ENCODE results near the gene CDC42EP2.

CDC42EP2 gene

GRCh38 chr11:65314501-65315203, at the start of gene CDC42EP2:
Gene CDC42EP2 (plus strand): TSS chr11:65314866. CDS start chr11:65320899, 6,033 bp downstream.
- FAIRE-seq: no peak

DNA sequence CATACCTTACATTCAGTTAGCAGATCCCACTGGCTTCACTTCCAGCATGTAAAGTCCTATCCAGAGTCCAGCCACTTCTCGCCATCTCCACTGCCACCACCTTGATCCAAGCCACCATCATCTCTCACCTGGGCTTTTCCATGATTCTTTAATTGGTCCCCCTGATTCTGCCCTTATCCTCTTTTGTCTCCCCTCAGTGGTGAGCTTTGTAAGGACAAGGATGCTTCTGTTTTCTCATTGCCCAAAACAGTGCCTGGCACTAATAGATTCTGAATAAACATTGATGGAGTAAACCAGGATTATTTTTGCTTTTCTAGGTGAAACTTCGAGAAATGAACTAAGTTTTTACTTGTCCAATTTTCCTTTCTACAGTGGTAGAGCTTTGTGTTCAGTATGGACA, 48.5 kb upstream of the CDC42EP2 start:
- no peak for FAIRE-seq

GRCh38 chr11:65274735-65275682, 39.7 kb upstream of the CDC42EP2 start:
- FAIRE-seq: no peak

DNA sequence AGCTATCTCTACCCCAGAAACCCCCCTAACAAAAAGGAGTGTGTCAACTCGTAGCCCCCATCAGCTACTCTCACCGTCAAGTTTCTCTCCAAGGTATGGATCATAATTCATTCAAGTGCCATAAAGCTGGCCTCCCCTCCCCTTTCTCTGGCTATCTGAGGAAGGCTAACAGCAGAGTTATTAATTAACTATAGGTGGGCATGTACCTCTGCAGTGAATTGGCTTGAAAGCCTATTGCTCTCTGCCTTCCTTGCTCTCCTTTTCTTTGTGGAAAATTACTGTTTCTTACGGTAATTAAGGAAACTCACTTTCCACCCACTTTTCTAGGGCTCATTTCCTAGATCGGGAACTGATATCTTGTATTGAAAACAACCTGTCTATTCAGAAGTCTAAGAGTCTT, 38.8 kb upstream of the CDC42EP2 start:
- no peak for FAIRE-seq

DNA sequence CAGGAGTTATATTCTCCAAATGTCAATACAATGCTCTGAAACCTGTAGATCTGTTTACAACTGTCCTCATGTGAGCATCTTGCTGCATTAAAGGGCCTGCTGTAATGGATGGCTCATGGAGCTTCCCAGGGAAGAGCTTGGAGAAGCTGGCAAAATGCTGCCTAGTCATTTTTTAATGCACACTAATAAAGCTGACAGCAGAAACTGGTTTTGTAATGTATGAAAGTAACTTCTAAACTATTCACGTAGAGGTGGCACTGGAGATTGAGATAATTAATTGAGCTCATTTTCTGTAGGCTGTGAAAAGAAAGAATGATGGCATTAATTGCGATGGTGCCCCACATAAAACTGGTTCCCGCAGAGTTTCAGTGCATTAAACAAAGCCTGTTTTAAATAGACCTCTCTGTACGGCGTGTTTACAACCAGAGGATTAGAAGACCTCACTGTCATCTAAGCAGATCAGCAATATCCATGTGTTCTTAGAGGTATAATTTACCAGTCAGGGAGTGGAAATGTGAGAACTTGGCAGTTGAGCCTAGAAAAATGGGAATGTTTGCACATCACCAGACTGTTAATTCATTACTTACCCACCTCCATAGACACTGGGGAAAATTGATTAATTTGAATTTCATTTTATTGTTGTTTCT, 36.9 kb upstream of the CDC42EP2 start:
- no peak for FAIRE-seq

DNA sequence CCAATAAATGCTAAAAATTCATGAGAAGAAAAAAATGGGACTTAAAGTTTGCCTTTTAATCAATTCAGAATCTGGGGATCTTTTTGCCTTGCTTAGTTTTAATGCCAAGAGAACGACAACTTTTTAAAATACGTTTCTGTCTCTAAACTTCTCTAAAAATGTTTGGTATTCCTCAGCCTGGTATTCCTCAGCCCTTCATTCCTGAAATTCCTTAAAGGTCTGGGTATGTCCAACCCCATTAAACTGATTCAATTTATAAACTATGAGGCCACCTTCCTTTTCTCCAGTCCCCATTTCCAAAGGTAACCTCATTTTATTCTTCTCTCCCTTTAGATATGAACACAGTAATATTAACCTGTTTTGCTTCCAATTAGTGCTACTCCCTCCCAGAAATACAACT, 36.3 kb upstream of the CDC42EP2 start:
- no peak for FAIRE-seq

- no peak for FAIRE-seq
These were observed 35.4 kb upstream of the CDC42EP2 start for GRCh38 chr11:65279279-65279678.

DNA sequence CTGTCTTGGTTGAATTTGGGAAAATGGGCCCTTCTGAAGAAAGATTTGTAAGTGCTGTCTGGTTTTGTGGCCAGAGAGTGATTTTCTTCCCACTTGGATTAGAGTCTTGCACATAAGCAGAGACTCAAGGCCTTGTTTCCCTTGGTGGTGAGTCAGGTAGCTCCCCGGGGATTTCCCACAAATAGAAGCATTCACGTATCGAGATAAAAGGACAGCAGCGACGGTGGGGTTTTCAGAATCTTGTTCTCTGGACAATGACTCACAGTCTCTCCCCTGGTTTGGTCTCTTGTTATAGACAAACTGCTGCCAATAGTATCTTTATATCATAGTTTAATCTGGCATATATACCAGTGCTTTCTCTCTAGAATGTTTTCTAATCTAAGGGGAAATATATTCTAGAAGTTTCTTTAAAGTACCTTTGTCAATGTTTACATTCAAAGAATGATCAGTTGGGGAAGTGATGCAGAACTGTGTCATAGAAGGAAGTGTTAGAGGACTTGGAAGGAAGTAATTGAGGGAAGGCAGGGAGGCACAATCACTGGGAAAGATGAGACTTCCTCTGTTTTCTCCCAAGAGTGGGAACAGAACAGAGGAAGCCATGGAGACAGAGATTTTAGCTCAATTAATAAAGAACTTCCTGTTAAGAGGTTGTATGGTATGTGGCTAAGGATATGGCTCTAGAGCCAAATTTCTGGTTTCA, 34.8 kb upstream of the CDC42EP2 start:
- no peak for FAIRE-seq

- no peak for FAIRE-seq
These were observed 34.0 kb upstream of the CDC42EP2 start for GRCh38 chr11:65280646-65281045.

DNA sequence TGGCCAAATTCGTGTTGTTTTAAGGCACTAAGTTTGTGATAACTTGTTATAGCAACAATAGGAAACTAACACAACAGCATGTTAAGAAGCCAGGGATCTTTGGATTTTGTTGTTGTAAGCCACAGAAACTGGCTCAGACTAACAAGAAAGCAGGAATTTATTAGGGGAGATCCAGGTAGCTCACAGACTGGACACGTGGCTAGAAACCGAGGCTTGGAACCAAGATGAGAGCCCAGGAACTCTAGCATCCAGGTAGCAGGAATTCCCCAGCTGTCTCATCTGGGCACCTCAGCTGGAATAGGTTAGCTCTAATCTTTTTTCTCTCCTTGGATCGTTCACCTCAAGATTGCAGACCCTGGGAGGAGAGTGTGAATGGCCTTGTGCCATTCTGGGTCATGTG, 28.0 kb upstream of the CDC42EP2 start:
- no peak for FAIRE-seq

- no peak for FAIRE-seq
These were observed 27.1 kb upstream of the CDC42EP2 start for GRCh38 chr11:65287601-65288000.

DNA sequence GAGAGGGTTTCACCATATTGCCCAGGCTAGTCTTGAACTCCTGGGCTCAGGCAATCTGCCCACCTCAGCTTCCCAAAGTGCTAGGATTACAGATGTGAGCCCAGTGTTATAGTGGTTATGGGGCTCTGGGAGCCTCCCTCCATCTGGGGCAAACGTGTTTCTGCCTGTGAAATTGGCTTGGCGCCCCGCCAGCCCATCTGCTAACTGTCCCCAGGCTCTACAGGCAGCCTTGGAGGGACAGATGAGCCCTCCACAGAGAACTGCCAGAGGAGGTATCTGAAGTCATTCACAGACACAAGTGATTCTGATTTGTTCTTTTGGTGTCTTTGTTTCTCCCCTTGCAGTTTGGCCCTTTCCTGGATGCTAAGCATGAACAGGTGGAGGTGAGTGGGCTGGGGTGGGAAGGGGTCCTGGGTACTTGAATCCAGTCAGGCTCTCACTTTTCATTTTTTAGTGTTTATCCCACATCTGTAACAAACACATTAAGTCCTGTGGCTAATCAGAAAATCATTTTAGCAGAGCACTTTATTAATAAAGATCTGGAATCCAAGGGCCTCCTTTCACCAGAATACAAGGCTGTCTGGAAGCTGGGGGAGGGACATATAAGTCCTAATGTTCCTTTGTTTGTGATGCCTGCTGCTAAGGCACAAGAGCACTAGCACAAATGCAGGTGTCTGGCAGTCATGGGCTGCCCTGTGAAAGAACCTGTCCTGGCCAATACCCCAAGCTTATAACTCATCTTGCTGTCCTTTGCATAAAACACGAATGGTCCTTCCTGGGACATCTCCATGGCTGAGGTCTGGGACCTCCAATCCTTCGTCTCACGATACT, 25.7 kb upstream of the CDC42EP2 start:
- FAIRE-seq: no peak

DNA sequence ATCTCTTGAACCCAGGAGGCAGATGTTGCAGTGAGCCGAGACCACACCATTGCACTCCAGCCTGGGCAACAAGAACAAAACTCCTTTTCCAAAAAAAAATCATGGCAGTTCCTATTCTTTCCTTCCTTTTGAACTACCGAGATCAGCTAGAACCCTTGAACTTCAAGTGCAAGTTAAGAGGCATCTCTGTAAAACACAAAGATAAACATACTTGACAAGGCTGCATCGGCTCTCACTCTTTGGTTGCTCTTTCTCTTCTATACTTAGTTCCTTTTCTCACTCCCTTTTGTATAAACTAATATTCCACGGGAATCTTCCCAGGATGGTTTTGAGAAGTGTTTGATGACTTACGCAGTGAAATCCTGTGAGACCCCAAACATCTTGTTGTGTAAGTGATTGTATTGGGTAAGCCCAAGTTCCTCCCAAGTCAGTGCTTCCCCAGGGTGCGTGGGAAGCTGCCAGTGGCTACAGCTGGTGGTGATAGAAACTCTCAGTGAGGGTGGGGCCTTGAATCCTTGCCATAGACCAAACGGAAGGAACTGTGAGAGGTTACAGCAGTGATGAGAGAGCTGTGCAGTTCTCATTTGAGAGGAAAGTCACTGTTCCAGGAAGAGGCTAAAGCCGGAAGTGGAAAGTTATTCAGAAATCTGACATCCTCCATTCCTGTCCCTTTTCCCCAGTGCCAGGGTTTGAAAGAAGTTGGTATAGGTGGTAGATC, 24.1 kb upstream of the CDC42EP2 start:
- no peak for FAIRE-seq

DNA sequence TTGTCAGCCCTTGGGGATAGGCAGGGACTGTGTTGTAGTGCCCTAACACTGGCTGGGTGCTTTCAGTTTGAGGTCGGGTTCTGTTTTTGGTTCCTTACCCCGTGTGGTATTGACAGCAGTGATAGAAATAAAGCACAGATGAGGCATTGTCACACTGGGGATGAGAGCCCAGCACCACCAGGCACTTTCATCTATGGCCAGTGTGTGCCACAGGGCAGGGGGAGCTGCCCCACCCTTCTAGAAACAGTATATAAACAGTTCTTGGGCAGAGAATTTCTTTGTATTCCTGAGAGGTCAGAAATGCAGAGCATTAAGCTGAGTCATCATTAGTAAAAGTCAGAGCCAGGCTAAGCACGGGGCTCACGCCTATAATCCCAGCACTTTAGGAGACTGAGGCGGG, 23.1 kb upstream of the CDC42EP2 start:
- FAIRE-seq: no peak

DNA sequence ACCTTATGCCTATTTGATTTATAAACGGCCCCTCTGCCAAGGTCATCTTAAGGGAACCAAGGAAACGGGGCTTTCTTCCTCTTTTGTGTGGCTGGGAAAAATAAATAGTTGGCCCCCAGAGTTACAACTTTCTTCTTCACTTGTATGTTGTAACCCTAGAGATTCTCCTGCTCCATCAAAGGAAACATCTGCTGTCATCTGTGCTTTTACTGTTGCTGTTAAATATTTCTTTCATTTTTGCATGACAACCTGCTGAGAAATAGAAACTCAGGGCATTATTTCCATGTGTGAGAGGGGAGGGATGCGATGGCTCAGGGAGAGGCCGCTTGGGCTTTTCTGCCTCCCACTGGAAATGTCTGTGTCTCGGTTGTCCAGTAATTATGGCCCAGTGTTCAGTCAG, 21.8 kb upstream of the CDC42EP2 start:
- FAIRE-seq: no peak

DNA sequence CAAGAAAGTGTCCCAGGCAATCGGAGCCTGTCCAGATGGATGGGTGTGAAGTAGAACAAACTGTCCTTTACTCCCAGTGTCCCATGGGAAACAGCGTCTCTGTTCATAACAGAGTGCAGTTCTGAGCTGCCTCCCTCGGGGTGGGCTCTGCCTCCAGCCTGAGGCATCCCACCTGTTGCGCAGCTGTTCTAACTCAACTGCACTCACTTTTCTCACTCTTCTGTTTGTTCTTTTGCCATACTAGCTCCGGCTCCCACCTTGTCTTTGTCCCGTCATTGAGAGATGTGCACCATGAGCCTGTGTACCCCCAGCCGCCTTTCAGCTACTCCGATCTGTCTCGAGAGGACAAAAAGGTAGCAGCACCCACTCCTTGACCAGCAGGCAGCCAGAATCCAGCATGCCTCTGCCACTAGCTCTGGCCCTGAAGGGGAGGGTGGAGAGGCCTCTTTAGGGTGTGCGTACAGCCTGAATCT, 20.7 kb upstream of the CDC42EP2 start:
- no peak for FAIRE-seq

DNA sequence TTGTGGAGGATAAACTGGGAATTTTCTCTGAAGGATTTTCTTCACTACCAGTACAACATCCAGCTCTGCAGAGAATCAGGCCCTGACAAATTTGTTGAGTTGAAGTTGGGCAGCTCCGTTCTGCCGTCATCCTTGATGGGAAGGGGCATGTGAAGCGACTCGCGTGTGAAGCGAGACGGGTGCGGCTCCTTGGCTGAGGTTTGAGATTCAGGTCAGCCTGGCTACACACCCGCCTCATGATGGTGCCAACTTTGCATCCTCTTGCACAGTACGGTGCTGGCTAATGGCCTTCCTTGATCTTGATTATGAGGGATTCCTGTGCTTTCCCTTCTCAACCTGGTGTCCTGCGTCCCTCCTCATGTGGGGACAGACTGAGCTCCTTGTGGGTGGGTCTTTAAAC, 19.7 kb upstream of the CDC42EP2 start:
- FAIRE-seq: no peak

GRCh38 chr11:65295571-65296341, 18.9 kb upstream of the CDC42EP2 start:
- no peak for FAIRE-seq

DNA sequence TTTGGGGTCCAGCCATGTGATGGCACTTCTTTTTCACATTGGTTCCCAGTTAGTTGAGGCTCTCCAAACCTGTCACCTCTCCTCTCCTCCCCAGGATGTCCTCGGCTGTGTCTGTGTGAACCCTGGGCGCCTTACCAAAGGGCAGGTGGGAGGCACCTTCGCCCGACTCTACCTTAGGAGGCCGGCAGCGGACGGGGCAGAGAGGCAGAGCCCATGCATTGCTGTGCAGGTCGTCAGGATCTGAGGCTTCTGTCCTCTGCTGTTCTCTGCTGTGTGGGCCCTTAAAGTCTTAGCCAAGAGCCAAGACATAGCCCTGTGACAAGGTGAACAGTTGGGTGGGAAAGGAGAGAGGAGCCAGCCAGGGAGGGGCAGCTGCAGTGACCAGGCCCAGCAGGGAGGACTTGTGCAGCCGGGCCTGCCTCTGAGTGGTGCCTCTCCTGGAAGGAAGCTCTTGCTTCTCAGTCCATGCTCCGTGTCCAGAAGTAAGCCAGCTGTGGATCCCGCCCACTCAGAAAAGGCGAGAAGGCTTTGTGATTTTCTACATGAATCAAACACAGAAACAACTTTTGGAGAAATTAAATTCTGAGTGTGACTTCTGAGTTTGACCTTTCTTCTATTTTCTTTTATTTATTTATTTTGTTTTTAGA, 17.5 kb upstream of the CDC42EP2 start:
- FAIRE-seq: no peak

- no peak for FAIRE-seq
These were observed 16.5 kb upstream of the CDC42EP2 start for GRCh38 chr11:65298131-65298535.
